Measurements from ENCODE around the gene ITPR1.

The ITPR1 gene

GRCh38 chr3:4886448-4886847 is 393.3 kb downstream of the ITPR1 start:
- no peak overlapping the region for H3K4me3 ChIP-seq (replicated peaks; ENCODE audit: low read depth, low read length)
- no peak for DNase-seq (ENCODE audit: extremely low read depth, low read depth)
- TF ChIP-seq CTCF (IDR thresholded peaks at IDR 0.05; ENCODE audit: low read depth, low read length, missing control alignments): no peak

GRCh38 chr3:4887177-4887576 is 394.0 kb downstream of the ITPR1 start:
- DNase-seq (ENCODE audit: extremely low read depth, low read depth): no peak
- TF ChIP-seq CTCF (IDR thresholded peaks at IDR 0.05; ENCODE audit: low read depth, low read length, missing control alignments): no peak
- H3K4me3 ChIP-seq (replicated peaks; ENCODE audit: low read depth, low read length): no peak overlapping the region

- DNase-seq (ENCODE audit: extremely low read depth, low read depth): no peak
- H3K4me3 ChIP-seq (replicated peaks; ENCODE audit: low read depth, low read length): no peak overlapping the region
- TF ChIP-seq CTCF (IDR thresholded peaks at IDR 0.05; ENCODE audit: low read depth, low read length, missing control alignments): no peak
Observed at GRCh38 chr3:4888913-4889846, 396.0 kb downstream of the ITPR1 start.

DNA sequence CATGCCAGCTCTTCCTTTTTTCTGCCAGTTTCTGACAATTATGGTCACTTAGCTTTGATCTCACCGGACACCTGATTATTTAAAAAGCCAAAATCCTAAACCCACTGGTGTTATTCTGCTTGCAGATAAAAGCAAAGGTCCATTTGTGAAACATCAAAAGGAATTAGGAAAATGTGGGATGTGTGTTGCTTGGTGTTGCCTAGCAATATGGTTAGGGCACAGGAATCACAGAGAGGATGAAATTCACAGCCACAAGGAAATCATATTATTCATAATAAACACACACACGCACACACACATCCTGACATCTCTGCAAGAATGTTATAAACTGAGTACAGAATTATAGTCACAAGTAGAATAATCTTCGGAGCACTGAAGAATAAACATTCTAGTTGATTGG is 396.7 kb downstream of the ITPR1 start:
- no peak for TF ChIP-seq CTCF (IDR thresholded peaks at IDR 0.05; ENCODE audit: low read depth, low read length, missing control alignments)
- DNase-seq (ENCODE audit: extremely low read depth, low read depth): no peak
- H3K4me3 ChIP-seq (replicated peaks; ENCODE audit: low read depth, low read length): no peak overlapping the region

GRCh38 chr3:4894891-4895530 is 401.9 kb downstream of the ITPR1 start:
- H3K4me3 ChIP-seq (replicated peaks; ENCODE audit: low read depth, low read length): no peak overlapping the region
- no peak for DNase-seq (ENCODE audit: extremely low read depth, low read depth)
- TF ChIP-seq CTCF (IDR thresholded peaks at IDR 0.05; ENCODE audit: low read depth, low read length, missing control alignments): no peak

GRCh38 chr3:4895838-4896237 is 402.7 kb downstream of the ITPR1 start:
- no peak for DNase-seq (ENCODE audit: extremely low read depth, low read depth)
- no peak for TF ChIP-seq CTCF (IDR thresholded peaks at IDR 0.05; ENCODE audit: low read depth, low read length, missing control alignments)

More at GRCh38 chr3:4895838-4896237, 402.7 kb downstream of the ITPR1 start:
- no peak overlapping the region for H3K4me3 ChIP-seq (replicated peaks; ENCODE audit: low read depth, low read length)

Data from HFF-Myc (cell line).